Measurements from ENCODE around the gene PNKP.

Gene PNKP

GRCh38 chr19:49860336-49861102 lies 6.9 kb downstream of the PNKP start:
- no peak for DNase-seq (ENCODE audit: low read depth in 3 of 3)

- no peak for DNase-seq (ENCODE audit: low read depth in 3 of 3)
Measured at GRCh38 chr19:49859682-49860335, 7.6 kb downstream of the PNKP start.

GRCh38 chr19:49858088-49858985 lies 9.0 kb downstream of the PNKP start:
- no peak for DNase-seq (ENCODE audit: low read depth in 3 of 3)

- DNase-seq (ENCODE audit: low read depth in 3 of 3), result no peak
Measured at GRCh38 chr19:49857838-49858087, 9.6 kb downstream of the PNKP start.

- DNase-seq (ENCODE audit: low read depth in 3 of 3), result no peak
Measured at GRCh38 chr19:49857061-49857837, 10.1 kb downstream of the PNKP start.

GRCh38 chr19:49856574-49857021 lies 10.8 kb downstream of the PNKP start:
- DNase-seq (ENCODE audit: low read depth in 3 of 3), result no peak

DNA sequence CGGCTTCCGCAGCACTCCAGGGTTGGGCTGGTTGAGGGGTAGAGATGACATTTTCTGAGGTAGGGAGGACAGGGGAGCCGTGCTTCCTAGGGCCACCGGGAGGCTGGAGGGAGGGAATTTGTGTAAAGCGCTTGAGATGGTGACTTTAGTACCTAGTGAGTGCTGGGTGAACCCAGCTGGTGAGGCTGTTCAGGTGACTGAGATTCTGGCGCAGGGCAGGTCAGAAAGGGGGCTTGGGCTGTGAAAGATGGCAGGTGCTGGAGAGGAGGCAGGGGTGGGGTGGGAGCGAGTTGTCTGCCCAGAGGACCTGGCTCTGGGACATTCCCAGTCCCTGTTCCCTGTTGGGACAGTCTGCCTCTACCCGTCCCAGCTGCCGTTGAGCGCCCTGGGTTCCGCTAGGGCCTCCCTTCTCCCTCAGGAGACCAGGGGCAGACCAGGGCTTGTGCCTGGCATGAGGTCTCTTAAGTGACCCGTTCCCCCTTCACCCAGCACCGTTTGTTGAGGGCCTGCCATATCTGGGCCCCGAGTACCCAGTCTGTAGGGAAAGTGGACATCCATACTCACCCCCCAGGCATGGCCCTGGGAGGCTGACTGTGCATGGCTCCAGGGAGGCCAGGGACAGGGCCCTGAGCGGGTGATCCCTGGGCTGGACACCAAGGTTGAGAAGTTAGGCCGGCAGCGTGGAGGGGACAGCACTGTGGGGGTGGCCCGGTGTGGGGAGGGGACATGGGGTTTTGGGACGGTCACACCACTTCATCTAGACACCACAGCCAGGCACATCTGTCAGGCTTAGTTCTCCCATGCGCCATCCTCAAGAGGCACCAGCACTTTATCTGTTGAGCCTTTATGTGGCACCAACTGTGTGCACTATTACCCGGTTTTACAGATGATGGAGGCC lies 11.5 kb downstream of the PNKP start:
- DNase-seq (ENCODE audit: low read depth in 3 of 3), result no peak

DNA sequence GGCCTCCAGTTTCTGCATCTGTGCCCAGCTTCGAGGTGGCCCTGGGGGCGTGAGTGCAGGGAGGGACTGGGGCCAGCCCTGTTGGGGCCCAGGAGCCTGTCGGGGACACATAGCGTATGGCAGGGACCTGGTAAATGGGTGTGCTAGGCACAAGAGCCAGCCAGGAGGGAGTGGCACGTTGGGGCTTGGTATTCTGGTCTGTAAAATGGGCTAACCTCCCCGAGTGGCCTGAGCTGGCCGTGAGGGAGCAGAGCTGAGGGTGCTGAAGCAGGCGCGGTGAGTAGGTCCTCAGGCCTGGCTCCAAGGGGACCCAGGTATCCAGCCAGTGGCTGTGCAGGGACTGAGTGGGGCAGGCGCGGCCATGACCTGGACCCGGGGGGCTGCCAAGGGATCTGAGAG lies 12.1 kb downstream of the PNKP start:
- no peak for DNase-seq (ENCODE audit: low read depth in 3 of 3)

- no peak for DNase-seq (ENCODE audit: low read depth in 3 of 3)
Measured at GRCh38 chr19:49854378-49855263, 12.8 kb downstream of the PNKP start.

GRCh38 chr19:49853852-49854377 lies 13.5 kb downstream of the PNKP start:
- DNase-seq (ENCODE audit: low read depth in 3 of 3), result no peak

DNA sequence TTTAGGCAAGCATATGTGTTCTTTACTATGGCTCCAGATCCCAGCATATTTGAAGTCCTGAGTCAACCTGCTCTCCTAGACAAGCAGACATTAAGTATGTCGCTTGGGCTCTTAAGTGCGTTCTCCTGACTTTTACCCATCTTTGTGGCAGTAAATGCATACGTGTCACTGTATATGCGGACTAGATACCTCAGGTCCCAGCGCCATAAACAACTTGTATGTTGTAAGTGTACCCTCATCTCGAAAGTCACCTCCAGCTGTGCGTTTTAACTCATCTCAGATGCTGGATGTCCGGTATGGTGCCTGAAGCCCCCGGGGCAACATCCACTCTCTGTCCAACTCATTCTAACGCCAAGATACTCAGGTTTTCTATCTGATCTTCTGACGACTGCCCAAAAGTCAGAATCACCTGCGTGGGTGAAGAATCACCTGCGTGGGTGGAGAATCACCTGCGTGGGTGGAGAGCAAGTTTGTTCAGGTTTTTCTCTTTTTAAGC lies 14.7 kb downstream of the PNKP start:
- no peak for DNase-seq (ENCODE audit: low read depth in 3 of 3)

GRCh38 chr19:49851456-49852259 lies 15.7 kb downstream of the PNKP start:
- DNase-seq (ENCODE audit: low read depth in 3 of 3), result no peak

GRCh38 chr19:49850487-49851342 lies 16.7 kb downstream of the PNKP start, which contains the start of gene PTOV1:
PTOV1 (plus strand) TSS chr19:49851159.
- DNase-seq (ENCODE audit: low read depth in 3 of 3), result peak; percentile 77 to 80 (median 79)

DNA sequence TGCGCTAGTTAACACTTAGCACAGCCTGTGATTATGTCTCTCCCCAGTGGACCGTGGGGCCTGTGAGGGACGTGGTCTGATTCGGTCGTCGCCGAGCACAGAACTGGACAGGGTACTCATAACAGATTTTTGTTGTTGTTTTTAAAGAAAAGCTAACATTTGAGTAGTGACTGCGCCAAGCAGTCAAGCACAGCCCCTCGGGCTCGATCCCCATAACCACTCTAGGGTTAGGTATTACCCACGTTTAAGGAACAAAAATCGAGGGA lies 17.2 kb downstream of the PNKP start:
- no peak for DNase-seq (ENCODE audit: low read depth in 3 of 3)

DNA sequence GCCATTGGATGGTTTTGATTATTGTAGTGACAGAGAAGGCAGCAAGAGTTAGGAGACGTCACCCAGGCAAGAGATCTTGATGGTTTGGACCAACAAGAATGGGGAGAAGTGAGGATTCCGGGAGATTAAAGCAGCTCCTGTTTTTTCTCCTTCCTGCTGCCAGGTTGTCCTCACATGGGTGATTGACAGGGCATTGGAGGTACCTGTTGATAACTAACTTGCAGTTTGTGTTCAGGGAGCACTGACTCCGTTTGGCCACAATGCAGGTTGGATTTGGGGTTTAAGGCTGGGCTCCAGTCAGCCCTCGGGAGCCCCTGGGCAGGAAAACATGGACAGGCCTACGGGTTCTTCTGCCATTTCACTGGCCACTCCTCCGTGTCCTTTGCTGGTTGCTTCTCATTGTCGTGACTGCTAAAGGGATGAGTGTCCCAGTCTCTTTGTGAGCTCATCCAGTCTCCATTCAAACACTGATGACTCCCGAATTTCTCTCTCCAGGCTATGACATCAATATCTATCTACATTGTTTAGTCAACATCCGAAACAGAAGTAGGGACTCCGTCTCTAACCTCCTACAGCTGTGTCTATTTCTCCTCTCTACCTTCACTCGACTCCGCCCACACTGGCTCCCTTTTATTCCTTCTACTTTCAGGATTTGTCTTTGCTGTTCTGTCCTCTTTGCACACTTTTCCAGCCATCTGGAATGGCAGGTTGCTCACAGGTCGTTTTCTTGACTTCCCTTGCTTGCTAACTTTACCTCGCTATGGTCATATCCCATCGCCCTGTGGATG lies 17.7 kb downstream of the PNKP start:
- no peak for DNase-seq (ENCODE audit: low read depth in 3 of 3)

DNA sequence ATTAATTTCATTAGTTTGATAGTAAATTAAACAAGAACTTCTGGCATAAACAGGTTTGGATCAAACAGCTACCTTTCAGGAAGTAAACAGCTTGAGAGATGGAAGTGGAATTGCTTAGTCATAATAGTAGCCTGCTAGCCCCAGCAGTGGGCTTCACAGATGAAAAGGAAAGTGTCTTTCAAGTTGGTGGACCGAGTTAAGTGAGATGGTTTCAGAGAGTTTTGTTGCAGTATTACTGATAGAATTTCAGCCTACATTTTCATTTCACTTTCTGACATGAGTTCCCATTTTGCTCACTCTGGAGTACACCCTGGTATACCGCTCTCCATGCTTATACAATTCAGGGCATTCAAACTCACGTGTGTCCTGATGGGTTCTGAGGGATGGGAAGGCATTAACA lies 18.4 kb downstream of the PNKP start:
- DNase-seq (ENCODE audit: low read depth in 3 of 3), result no peak

Data from stimulated activated CD4-positive, alpha-beta T cell treated with anti-CD3 and anti-CD28 coated beads, TNF-alpha, amount 100 ng/mL, for 4 hours (primary cell).